ENCODE results near the gene RXRA.

DNA sequence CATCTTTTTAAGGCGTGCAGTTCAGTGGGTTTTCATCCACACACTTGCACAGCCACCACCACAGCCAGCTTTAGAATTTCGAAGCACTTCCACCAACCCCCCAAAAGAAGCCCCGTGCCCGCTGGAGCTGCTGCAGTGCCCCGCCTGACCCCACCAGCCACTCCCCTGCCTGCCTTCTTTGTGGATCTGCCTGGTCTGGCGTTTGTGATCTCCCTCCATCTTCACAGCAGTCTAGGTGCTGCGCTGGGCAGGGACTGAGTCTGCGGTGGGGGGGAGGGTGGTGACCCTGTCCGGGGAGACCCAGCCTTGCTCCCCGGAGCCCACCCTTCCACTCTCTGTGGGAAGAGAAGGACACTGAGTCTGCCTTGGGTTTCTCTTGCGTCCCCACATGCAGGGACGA, 40.8 kb downstream of the RXRA start:
- TF ChIP-seq, protein P1, sequence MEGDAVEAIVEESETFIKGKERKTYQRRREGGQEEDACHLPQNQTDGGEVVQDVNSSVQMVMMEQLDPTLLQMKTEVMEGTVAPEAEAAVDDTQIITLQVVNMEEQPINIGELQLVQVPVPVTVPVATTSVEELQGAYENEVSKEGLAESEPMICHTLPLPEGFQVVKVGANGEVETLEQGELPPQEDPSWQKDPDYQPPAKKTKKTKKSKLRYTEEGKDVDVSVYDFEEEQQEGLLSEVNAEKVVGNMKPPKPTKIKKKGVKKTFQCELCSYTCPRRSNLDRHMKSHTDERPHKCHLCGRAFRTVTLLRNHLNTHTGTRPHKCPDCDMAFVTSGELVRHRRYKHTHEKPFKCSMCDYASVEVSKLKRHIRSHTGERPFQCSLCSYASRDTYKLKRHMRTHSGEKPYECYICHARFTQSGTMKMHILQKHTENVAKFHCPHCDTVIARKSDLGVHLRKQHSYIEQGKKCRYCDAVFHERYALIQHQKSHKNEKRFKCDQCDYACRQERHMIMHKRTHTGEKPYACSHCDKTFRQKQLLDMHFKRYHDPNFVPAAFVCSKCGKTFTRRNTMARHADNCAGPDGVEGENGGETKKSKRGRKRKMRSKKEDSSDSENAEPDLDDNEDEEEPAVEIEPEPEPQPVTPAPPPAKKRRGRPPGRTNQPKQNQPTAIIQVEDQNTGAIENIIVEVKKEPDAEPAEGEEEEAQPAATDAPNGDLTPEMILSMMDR (IDR thresholded peaks at IDR 0.05; ENCODE audit: borderline replicate concordance, extremely low read depth, low read length, poor library complexity, severe bottlenecking): no peak
- no peak for TF ChIP-seq EZH2 (IDR thresholded peaks at IDR 0.05; ENCODE audit: borderline replicate concordance, low read depth, low read length, severe bottlenecking)
